ENCODE measurements around the gene SNORC. TPM values are rescaled to one million over a fixed set of nuclear protein-coding genes. Genes with fewer than 3 reads are reported as not detected.

Gene SNORC
- total and polyA plus RNA-seq, 10 of the 15 experiments (the other 5 are each of a cell fraction or from before 2014, with no cell fraction given): 0.04 to 0.74 (median 0.45) TPM; not detected in 4

DNA sequence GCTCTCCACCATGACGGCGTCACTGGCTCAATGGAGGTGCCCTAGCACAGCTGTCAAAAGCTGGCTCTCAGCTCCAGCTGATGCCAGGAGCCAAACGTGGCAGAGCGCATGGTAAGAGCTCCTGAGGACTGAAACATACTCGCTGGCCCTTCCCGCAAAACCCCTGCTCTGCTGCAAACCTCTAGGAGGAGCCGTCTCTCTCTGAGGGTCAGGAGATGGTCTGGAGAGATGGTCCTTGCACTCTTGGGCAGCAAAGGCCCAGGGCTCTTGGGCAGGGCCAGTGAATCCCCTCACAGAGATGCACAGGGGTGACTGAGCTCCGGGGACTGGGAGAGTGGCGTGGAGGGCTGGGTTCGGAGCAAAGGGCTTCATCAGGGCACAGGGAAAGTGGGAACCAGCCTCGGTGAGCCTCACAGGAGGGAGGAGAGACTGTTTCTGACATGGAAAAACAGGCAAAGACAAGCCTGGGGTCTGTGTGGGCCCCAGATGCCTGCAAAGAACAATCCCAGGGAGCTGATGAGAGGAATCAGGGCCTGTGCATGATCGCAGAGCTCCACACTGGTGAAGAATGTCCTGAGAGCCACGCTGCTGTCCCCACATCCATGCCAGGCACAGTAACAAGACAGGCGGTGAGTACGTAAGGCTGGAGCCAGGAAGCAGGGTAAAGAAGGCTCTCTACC, 17.2 kb downstream of the SNORC start:
- ATAC-seq (no peak), FAIRE-seq (no peak), DNase-seq (ENCODE audit: low read depth, low spot score) (no peak)
- Histone ChIP-seq H3K4me1 (ENCODE audit: control insufficient read depth, insufficient read depth, low read length) (no peaks in the 10 kb centered on the region), H3K27me3 (replicated peaks in 1 of 2; ENCODE audit: control insufficient read depth in 2 of 2, insufficient read depth in 2 of 2, low read length in 1 of 2) (no peaks in the 10 kb centered on the region; a peak in 1 of 4 replicates), H2AFZ (ENCODE audit: control insufficient read depth, low read depth, low read length) (no peak overlapping the region), H3K9ac (ENCODE audit: control insufficient read depth, insufficient read depth, low read length) (no peak overlapping the region), H3K4me2 (ENCODE audit: control insufficient read depth, insufficient read depth) (no peak overlapping the region), H3K9me3 (replicated peaks; ENCODE audit: control insufficient read depth, insufficient read depth, low read length) (no peaks in the 10 kb centered on the region), H3K4me3 (no peak overlapping the region), H3K27ac (ENCODE audit: control insufficient read depth, insufficient read depth) (no peak overlapping the region), H4K20me1 (ENCODE audit: control insufficient read depth, insufficient read depth) (no peaks in the 10 kb centered on the region), H3K36me3 (ENCODE audit: control insufficient read depth in 2 of 2, insufficient read depth in 2 of 2, low read length in 1 of 2) (no peaks in the 10 kb centered on the region), H3K79me2 (ENCODE audit: control insufficient read depth, insufficient read depth, low read length) (no peaks in the 10 kb centered on the region)
- intact Hi-C loops (cut with micrococcal nuclease; ENCODE audit: unreplicated experiment) (no loop called here), in situ Hi-C loops (cut with MboI) (no loop called here)
- BruUV-seq (replicated peaks): no TSS peak
- 48% methylated on average over 15 of the region's 15 CpGs for WGBS (ENCODE audit: insufficient coverage, insufficient replicate concordance, low lambda C conversion rate, missing lambda C conversion rate)
- ChIA-PET POLR2A (no interaction called here), SMC1A (ENCODE audit: uncharacterized antibody, unreplicated experiment) (interaction anchor here (0.8 kb wide), 1 partner anchor 158 kb away, joined by 3 read pairs; no protein-coding TSS in a partner anchor), CTCF (interaction anchor here (1.5 kb wide), 1 partner anchor 166 kb away, joined by 6 read pairs; no protein-coding TSS in a partner anchor), RAD21 (ENCODE audit: unreplicated experiment) (no interaction called here)
- TF ChIP-seq SUZ12 (IDR thresholded peaks at IDR 0.05; ENCODE audit: unreplicated experiment) (no peak), RAD21 (IDR thresholded peaks at IDR 0.05; ENCODE audit: insufficient read depth, low read depth, low read length) (0 out of 2 replicates have a peak, but pooled peaks have one; percentile 17)
- TF ChIP-seq, protein P1, sequence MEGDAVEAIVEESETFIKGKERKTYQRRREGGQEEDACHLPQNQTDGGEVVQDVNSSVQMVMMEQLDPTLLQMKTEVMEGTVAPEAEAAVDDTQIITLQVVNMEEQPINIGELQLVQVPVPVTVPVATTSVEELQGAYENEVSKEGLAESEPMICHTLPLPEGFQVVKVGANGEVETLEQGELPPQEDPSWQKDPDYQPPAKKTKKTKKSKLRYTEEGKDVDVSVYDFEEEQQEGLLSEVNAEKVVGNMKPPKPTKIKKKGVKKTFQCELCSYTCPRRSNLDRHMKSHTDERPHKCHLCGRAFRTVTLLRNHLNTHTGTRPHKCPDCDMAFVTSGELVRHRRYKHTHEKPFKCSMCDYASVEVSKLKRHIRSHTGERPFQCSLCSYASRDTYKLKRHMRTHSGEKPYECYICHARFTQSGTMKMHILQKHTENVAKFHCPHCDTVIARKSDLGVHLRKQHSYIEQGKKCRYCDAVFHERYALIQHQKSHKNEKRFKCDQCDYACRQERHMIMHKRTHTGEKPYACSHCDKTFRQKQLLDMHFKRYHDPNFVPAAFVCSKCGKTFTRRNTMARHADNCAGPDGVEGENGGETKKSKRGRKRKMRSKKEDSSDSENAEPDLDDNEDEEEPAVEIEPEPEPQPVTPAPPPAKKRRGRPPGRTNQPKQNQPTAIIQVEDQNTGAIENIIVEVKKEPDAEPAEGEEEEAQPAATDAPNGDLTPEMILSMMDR (IDR thresholded peaks at IDR 0.05 in 2 of 3, conservative IDR thresholded peaks at IDR 0.05 in 1 of 3; ENCODE audit: control insufficient read depth in 2 of 3, extremely low read depth in 1 of 3, insufficient read depth in 1 of 3, low read depth in 3 of 3, low read length in 3 of 3): 0 out of 6 replicates have a peak, but pooled peaks of 1 of the 3 experiments have one; percentile 3

Data from GM12878 (cell line).